ENCODE measurements around the gene IGFL3.
"Not testable (repeated sequence)": the region's sequence is repeated elsewhere in the genome, so short reads cannot be mapped to it uniquely, and the experiment has no call there.

The IGFL3 gene

DNA sequence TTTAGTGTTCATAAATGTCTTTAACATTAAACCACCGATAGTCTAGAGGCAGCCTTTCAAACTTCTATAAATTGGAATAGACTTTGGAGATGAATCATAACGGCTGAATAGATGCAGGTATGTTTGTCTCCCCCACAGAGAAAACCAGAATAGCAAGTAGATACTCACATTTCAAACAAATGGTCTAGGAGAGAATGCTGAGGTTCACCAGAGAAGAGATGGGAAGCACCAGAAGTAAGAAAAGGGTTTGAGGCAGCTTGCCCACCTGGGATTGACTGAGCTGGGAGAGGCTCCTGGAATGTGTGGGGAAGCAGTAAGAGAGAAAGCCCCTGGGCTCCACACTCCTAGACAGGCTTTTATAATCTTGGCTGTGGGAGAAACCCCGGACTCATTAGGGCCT lies 6.4 kb downstream of the IGFL3 start:
- no peak for DNase-seq

DNA sequence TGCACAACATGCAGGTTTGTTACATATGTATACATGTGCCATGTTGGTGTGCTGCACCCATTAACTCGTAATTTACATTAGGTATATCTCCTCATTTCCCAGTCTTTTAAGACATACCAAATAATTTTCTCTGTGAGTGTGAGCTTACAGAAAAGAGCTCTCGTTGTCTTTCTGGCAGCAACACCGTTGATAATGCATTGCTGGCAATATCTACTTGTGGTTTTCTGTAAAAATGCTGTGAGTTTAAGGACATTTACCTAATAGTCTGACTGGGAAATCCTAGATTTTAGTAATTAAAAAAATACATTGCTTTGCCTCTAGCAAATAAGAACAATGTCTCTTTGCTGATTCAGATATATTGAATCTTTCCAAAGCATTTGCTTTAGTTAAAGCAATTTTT lies 8.4 kb downstream of the IGFL3 start:
- no peak for DNase-seq

DNA sequence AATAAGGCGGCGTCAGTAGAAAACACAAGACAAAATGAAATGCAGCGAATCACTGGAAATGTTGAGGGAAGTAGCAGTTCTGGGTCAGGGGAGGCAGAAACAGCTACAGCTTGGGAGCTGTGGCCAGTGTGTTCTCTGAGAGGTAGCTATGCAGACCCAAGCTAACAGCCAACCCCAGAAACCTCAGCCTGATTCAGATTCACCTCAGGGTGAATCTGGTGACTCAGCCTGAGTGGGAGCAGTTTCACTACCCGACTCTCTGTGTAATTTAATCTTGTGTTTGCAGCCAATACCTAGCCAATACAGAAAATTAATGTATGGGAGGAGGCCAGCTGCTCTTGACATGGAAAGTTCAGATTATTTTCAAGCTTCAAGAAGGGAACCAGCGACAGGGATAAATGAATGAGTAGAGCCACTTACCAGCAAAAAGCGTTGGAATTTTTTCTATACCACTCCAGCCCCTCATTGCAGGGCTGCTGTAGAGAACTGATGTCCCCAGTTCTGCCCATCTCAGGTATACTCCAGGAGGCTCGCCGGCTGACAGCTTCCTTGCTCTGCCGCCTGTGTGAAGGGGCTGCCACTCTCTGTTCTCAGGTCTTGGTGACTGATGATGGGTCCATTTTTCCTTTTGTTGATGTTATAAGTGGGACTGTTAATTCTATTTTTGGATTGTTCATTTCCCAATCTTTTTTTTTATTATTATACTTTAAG lies 8.9 kb downstream of the IGFL3 start:
- DNase-seq, result peak in 1 of 2 donors; percentile 4

DNA sequence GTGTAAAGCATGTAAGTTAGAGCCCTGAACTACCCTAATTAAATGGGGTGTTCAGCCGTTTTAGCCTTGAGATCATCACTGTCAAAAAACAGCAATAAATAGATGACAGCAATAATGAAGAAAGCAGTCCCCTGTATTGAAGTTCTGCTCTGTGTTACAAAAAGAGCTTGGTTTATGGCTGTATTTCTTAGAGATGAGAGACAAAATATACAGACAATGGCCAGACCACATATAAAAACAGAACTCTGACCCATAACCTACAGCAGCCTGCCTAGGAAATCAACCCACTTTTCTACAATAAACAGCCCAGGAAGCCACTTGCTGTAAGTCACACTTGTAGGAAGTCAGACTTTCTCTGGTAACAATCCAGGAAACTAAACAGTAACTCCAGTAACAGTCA lies 10.8 kb downstream of the IGFL3 start:
- no peak for DNase-seq

DNA sequence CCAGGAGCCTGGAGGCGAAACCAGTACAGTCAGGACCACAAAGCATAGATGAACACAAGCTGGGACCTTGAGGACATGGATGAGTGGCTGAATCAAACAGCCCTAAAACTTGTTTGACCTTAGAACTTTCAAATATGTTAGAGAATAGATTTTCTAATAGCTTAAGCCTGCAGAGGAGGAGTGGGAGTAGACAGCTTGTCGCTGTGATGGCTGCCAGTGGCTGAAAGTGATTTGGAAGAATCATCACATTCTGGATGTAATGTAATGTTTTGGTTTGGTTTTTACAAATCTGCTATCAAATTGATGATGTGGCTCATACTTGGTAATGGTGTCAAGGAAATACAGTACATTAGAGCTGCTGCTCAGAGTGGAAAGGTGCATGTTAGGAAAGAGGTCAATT lies 12.0 kb downstream of the IGFL3 start:
- no peak for DNase-seq

DNA sequence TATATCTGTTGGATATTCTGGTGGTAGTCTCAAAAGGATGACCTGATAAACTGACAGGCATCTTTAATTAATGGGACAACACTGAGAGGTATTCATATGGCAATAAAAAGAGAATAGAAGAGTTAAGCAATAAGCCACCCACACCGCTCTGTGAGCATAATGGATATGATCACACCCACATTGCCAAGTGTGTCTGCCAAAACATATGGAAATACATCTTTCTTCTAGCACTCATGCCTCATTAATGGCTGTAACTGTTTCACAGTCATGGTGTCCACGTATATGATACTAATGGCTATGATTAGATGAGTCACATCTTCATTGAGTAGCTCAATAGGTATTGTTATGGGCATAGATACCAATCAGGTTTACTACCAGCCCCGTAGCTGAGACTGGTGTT lies 13.1 kb downstream of the IGFL3 start:
- no peak for DNase-seq

DNA sequence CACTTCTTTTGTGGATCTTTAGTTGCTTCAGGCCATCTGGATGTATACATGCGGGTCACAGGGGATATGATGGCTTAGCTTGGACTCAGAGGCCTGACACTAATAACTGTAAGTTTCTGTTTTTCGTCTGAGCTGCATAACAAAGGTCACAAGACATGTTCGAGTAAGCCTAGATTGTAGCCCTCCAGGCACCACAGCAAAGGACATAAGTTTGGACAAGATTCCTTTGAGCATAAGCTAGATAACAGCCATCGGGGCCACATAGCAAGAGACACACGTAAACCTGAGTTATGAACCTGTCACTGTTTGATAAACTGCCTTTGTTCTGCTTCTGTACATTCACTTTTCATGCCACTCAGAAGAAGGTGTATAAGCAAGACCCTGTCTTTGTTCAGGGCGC lies 14.6 kb downstream of the IGFL3 start:
- DNase-seq, result no peak

DNA sequence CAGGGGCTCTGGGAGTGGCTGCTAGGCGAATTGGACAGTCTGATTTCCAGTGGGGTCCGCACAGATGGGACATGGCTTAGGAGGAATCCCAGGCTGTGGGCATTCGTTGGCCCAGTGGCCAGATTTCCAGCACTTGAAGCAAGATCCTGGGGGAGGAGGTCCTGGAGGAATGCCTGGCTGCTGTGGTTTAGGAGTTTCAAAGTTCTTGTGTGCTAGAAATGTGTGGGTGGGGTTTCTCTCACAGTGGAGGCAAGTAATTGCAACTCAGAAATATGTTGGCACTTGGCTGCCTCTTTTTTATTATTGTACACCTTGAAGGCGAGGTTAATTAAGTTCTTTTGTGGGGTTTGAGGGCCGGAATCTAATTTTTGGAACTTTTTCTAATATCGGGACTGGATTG lies 17.1 kb downstream of the IGFL3 start:
- no peak for DNase-seq

DNA sequence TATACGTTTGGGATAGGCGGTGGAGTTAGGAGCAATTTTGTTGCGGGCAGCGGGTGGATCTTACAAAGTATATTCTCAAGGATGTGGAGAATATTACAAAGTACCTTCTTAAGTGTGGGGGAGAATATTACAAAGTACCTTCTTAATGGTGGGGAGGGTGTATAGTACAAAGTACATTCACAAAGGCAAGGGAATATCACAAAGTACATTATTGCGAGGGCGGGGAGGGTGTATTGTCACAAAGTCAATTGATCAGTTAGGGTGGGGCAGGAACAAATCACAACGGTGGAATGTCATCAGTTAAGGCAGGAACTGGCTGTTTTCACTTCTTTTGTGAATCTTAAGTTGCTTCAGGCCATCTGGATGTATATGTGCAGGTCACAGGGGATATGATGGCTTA lies 22.2 kb downstream of the IGFL3 start:
- DNase-seq, result not testable (repeated sequence)

DNA sequence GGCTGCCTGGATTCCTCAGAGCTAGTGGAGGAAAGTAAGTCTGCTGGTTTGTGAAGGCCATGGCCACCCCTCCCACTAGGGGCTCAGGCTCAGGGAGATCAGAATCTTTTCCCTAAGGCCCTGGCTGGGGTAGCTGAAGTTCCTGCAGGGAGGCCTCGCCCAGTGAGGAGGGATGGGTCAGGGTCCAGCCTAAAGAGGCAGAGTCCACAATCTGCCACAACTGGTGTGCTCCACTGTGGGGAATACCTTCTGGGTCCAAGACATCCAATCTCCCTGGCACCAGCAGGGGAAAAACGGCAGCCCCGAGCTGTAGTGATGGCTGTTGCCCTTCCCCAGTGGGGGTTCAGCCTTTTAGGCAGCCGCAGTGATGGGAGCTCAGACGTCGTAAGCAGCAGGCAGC lies 23.2 kb downstream of the IGFL3 start:
- DNase-seq, result no peak

DNA sequence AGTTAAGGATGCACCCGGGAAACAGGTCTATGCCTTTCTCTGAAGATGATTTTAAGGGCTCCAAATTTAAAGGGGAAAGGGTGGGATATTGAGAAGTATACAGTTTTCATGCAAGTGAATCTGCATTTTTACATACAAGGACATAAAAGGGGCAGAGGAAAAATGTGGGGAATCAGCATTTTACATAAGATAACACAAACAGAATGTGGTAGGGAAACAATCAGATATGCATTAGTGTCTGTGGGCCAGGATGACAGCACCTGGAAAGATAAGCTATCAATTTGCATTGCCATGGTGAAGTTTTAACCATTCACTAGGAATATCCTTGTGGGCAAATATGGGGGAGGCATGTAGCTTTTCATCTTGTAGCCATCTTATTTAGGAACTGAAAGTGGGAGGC lies 24.1 kb downstream of the IGFL3 start:
- DNase-seq, result no peak

DNA sequence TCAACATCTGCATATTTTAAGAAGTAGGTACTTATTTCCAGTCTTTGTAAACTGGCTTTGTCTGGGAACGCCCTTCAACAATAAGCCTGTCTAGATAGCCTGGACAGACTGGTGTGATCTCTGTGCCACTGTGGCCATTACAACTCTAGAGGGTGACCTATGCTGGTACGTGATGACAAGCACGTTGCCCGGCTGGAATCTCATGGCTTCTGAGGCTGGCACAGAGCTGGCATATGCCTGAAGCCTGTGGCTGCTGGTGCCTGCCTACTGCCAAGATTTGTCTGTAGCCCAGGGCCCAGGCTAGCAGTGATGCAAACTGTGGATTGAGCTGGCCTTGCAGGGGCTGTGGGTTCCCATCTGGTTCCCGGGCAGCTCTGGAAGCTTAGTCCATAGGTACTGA lies 34.0 kb downstream of the IGFL3 start:
- no peak for DNase-seq

DNA sequence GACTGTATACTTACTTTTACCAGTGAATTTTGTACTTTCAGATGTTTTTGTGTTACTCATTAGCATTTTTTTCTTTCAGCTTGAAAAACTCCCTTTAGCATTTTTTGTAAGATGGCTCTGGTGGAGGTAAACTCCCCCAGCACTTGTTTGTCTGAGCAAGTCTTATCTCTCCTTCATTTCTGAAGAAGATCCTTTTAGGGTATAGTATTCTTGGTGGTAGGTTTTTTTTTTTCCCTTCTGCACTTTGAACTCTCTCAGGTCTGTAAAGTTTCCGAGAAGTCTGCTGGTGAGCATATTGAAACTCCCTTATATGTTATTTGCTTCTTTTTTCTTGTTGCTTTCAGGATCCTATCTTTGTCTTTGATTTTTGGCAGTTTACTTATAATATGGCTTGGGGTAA lies 35.1 kb downstream of the IGFL3 start:
- DNase-seq, result no peak

DNA sequence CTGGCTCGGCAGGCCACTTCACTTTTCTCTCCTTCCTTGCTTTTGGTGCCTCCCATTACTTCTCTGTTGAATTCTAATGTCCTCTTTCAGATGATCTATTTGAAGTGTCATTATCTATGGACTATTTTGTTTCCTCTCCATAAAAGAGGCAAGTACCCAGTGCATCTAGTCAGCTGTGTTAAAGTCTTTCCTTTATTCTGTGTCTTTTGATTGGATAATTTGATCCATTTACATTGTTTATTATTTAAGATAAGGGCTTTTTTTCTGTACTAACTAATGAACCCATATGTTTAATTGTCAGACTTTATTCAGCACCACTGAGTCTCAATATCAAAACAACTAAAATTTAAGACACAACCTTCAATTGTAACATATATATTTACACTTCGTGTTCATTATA lies 36.4 kb downstream of the IGFL3 start:
- no peak for DNase-seq

DNA sequence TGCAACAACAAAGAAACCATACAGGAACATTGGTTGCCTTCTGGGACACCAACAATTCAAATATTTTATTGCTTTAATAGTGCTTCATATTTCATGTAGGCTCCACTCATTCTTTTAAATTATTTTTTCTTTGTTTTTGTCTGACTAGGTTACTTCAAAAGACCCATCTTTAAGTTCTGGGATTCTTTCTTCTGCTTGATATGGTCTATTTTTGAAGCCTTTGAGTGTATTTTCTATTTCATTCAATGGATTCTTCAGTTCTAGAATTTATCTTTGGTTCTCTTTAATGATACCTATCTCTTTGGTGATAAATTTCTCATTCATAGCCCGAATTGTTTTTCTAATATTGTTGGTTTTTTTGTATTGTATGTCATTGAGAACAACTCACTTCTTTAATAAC lies 38.6 kb downstream of the IGFL3 start:
- no peak for DNase-seq

DNA sequence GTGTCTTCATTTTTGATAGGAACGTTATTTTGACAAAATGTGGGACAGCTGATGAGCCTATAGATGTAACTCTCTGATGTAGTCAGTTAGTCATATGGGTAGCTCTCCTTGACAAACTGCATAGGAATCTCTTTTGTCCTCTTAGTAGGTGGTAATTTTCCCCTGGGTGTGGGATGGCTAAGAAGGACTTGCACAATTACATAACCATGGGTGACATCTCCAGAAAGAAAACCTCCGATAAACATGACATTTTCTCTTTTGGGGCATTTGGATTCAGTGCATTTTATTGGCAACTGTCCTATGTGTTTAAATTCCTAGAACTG lies 41.8 kb downstream of the IGFL3 start:
- DNase-seq, result no peak

DNA sequence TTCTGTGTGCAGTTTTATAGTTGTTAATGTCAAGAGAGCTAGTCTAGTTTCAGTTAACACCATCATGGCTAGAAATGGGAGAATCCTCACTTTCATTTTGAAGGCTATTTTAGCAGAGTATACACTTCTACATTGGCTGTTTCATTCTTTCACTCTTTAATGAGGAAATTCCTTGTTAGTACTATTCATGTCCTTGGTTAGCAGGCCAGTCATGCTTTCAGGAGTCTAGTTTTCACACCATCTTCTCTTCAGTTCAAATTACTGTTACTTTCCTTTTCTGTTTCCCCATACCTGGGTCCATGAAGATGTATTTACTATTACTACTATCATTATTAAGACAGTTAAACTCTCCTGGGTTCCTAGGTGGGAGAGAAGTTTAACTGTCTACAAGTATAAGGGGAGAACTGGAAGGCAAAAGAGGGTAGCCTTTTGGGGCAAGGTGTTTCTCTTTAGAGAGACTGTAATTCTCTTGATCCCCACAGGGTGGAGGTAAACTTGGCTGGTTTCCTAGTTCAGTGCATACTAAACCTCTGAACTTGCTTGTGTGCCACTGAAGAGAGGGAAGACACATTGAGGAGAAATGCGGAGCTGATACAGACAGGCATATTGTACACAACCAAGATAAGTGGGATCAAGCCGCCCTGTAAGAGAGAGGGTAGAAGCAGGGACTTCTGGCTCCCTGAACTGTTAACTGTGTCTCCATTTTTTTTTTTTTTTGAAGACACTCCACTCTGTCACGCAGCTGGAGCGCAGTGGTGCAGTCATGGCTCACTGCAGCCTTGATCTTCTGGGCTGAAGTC lies 42.4 kb downstream of the IGFL3 start:
- DNase-seq, result no peak

DNA sequence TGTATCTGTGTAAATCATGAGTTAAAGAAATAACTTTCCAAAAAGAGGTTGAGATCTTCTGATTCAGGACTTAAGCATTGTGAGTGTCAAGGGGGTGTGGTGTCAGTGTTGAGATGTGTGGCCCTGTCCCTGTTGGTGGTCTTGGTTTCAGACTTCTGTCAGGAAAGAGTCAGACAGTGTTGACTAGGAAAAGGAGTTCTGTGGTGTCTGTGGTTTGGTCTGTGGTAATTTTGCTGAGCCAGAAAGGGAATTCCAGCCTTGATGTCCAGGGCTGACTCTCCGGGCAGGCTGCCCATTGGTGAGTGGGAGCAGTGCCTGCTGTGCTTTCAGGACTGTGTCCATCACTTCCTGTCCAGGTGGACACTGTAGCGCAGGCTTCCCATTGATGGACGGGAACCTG lies 43.9 kb downstream of the IGFL3 start:
- no peak for DNase-seq

DNA sequence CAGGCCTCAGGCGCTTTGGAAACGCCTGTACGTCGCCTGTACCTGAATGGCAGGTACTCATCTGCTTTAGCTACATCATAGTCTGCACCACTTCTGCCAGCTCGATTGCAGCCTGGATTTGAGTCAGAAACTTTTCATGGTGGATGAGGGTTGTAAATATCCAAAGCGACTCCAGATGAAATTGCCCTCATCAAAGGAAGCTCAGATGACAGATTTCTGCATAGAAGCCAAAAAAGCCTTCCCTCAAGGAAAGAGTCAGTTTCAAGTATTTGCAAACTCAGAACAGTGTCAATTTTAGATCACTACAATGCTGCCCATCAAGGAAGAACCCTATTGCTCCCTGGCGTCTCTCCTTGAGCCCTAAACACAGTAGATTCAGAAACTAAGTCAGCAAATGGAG lies 44.9 kb downstream of the IGFL3 start:
- no peak for DNase-seq

DNA sequence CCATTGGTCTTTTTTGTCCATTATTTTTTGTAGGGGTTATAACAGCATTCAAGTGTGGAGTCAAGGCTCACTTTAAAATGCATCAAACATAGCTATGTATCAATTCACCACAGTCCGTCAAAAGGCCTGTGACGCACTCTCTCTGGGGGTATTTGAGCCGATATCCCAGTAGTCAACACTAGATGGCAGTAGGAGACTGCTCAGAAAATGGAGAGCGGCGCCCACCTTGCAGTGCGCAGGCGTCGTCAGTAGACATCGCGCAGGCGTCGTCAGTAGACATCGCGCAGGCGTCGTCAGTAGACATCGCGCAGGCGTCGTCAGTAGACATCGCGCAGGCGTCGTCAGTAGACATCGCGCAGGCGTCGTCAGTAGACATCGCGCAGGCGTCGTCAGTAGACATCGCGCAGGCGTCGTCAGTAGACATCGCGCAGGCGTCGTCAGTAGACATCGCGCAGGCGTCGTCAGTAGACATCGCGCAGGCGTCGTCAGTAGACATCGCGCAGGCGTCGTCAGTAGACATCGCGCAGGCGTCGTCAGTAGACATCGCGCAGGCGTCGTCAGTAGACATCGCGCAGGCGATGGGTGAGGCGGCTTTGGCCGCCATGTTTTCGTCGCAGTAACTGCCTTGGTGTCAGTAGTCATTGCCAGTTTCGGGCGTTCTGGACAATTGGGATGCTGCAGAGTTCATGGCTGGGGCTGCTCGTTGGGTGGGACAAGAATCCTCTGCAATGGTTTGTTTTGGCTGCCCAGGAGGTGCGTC lies 45.7 kb downstream of the IGFL3 start:
- not testable (repeated sequence) for DNase-seq

DNA sequence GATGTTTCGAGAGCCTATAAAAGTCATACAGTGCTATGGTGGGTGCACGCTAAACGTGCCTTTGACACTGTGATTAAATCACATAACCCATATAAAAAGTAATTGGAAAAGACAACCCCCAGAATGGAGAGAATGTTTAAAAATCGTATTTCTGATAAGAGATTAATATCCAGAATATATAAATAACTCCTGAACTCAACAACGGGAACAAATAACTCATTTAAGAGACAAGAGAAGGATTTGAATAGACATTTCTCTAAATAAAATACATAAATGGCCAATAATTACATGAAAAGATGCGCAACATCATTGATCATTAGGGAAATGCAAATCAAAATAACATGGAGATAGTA lies 46.7 kb downstream of the IGFL3 start:
- no peak for DNase-seq

DNA sequence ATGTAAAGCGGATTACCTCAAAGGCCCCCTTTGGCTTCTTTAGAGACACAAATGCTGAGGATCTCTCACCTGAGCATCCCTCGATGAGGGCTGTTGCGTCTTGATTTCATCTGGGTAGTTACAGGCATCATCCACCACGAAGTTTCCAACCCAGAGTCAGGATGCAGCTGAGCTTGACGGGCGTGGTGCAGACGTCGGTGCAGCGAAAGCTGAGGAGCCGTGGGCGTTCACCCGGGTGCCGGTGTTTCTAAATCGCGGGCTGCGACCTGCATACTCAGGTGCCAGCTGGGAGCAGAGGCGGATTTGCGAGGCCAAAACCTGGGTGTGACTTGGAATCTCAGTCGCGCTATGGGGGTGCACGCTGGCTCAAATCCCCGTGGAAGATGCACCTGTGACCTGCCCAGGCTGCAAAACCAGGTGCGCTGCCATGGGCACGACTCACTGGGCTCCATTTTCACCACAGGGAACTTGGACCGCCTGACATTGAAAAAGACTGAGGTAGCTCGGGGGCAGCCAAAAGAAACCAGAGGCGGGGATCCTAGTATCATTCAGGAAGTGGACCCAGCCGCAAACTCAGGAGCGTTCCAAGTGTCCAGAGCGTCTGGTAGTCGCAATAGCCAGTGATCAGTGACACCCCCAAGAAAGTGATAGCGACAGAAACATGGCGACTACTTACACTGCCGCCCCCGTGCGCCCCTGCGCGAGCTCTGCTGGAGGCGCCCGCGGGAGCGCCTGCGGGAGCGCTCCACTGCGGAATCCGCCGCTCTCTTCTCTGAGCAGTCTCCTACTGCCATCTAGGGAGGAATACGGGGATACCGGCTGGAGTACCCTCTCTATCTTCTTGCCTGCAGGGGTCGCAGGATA lies 47.3 kb downstream of the IGFL3 start:
- peak in 1 of 2 donors; percentile 3 for DNase-seq
